Measurements from ENCODE around the gene MYL6. TPM values are rescaled to one million over a fixed set of nuclear protein-coding genes. Genes with fewer than 3 reads are reported as not detected.

MYL6 gene
- polyA plus RNA-seq, 1 experiment = 5,957 TPM

- CTCF ChIA-PET = interaction anchor here (1.0 to 1.7 kb wide), 4 partner anchors 9 to 39 kb away, joined by 3 to 6 read pairs (median 5); partner anchors contain the start of gene SMARCC2
- Histone ChIP-seq H3K9me3 (ENCODE audit: control insufficient read depth, insufficient read depth, low read length) (no peaks in the 10 kb centered on the region), H3K27me3 (ENCODE audit: control insufficient read depth, insufficient read depth, low read length) (no peaks in the 10 kb centered on the region), H3K4me3 (ENCODE audit: low read depth, low read length) (peak overlapping the region; percentile 99), H3K27ac (ENCODE audit: low read depth, low read length) (peak overlapping the region; percentile 95)
- TF ChIP-seq CTCF (IDR thresholded peaks at IDR 0.05; ENCODE audit: low read depth, low read length) = no peak
- DNase-seq (ENCODE audit: low read depth, low spot score) = peak; percentile 45
- POLR2A ChIA-PET = interaction anchor here (1.2 to 2.6 kb wide), 6 partner anchors 30 to 63 kb away, joined by 3 to 28 read pairs (median 5); partner anchors contain the start of genes ESYT1, RNF41, RPL41 and SMARCC2
These were observed 835 bp downstream of the MYL6 start for GRCh38 chr12:56158926-56159461.

- Histone ChIP-seq H3K27ac (ENCODE audit: low read depth, low read length) (peak overlapping the region; percentile 95), H3K4me3 (ENCODE audit: low read depth, low read length) (peak overlapping the region; percentile 99), H3K9me3 (ENCODE audit: control insufficient read depth, insufficient read depth, low read length) (no peaks in the 10 kb centered on the region), H3K27me3 (ENCODE audit: control insufficient read depth, insufficient read depth, low read length) (no peaks in the 10 kb centered on the region)
- CTCF ChIA-PET = interaction anchor here (1.6 to 1.7 kb wide), 2 partner anchors 30 to 40 kb away, joined by 5 to 6 read pairs; partner anchors contain the start of gene SMARCC2
- POLR2A ChIA-PET = interaction anchor here (1.2 to 2.6 kb wide), 4 partner anchors 30 to 62 kb away, joined by 3 to 28 read pairs (median 4); partner anchors contain the start of genes ESYT1, RNF41, RPL41 and SMARCC2
- no peak for DNase-seq (ENCODE audit: low read depth, low spot score)
- TF ChIP-seq CTCF (IDR thresholded peaks at IDR 0.05; ENCODE audit: low read depth, low read length) = no peak
These were observed 1.5 kb downstream of the MYL6 start for GRCh38 chr12:56159482-56160192.

- CTCF ChIA-PET = interaction anchor here (1.7 kb wide), 1 partner anchor 29 kb away, joined by 11 read pairs; the partner anchor contains the start of gene SMARCC2
- Histone ChIP-seq H3K27ac (ENCODE audit: low read depth, low read length) (peak overlapping the region; percentile 25), H3K9me3 (ENCODE audit: control insufficient read depth, insufficient read depth, low read length) (no peaks in the 10 kb centered on the region), H3K27me3 (ENCODE audit: control insufficient read depth, insufficient read depth, low read length) (no peaks in the 10 kb centered on the region), H3K4me3 (ENCODE audit: low read depth, low read length) (peak overlapping the region; percentile 99)
- POLR2A ChIA-PET = interaction anchor here (1.2 to 2.6 kb wide), 2 partner anchors 32 to 61 kb away, joined by 3 to 28 read pairs; partner anchors contain the start of genes ESYT1 and RNF41
- no peak for DNase-seq (ENCODE audit: low read depth, low spot score)
- no peak for TF ChIP-seq CTCF (IDR thresholded peaks at IDR 0.05; ENCODE audit: low read depth, low read length)
These were observed 2.1 kb downstream of the MYL6 start for GRCh38 chr12:56160193-56160763.

GRCh38 chr12:56160894-56161689 lies 2.9 kb downstream of the MYL6 start:
- ChIA-PET CTCF (interaction anchor here (0.9 to 1.7 kb wide), 2 partner anchors 28 to 42 kb away, joined by 5 to 11 read pairs; partner anchors contain the start of gene SMARCC2), POLR2A (interaction anchor here (1.3 to 2.5 kb wide), 3 partner anchors 28 to 43 kb away, joined by 7 to 8 read pairs (median 7); partner anchors contain the start of genes ESYT1, SMARCC2 and ZC3H10)
- no peak for DNase-seq (ENCODE audit: low read depth, low spot score)
- H3K4me3 ChIP-seq (ENCODE audit: low read depth, low read length) = peak overlapping the region; percentile 99
- H3K27ac ChIP-seq (ENCODE audit: low read depth, low read length) = peak overlapping the region; percentile 42
- H3K27me3 ChIP-seq (ENCODE audit: control insufficient read depth, insufficient read depth, low read length) = no peaks in the 10 kb centered on the region
- H3K9me3 ChIP-seq (ENCODE audit: control insufficient read depth, insufficient read depth, low read length) = no peaks in the 10 kb centered on the region
- no peak for TF ChIP-seq CTCF (IDR thresholded peaks at IDR 0.05; ENCODE audit: low read depth, low read length)
